Measurements from ENCODE around the gene TCEANC2. TPM values are rescaled to one million over a fixed set of nuclear protein-coding genes. Genes with fewer than 3 reads are reported as not detected.

TCEANC2 gene
- total RNA-seq, 1 experiment from 2014 or later, result 5.3 TPM

GRCh38 chr1:54108156-54108555, 54.7 kb downstream of the TCEANC2 start:
- H4K8ac ChIP-seq (replicated peaks; ENCODE audit: insufficient read length, low read depth, low read length), result no peak overlapping the region
- H3K79me1 ChIP-seq (ENCODE audit: insufficient read depth, low read depth, low read length, poor library complexity, severe bottlenecking), result no peaks in the 10 kb centered on the region
- H2BK15ac ChIP-seq (ENCODE audit: low read depth, low read length), result no peak overlapping the region
- Mint-ChIP-seq H3K4me3 (no peak overlapping the region), H3K36me3 (ENCODE audit: insufficient read depth in 1 of 3, low read depth in 3 of 3) (no peaks in the 10 kb centered on the region), H3K4me1 (peaks cover 5 to 10% of the 10 kb centered on the region in 2 experiments; a peak in 2 of 4 replicates), H3K9me3 (no peaks in the 10 kb centered on the region), H3K27me3 (ENCODE audit: low read depth) (no peaks in the 10 kb centered on the region; the same call in 1 of the 2 replicates), H3K27ac (no peak overlapping the region; a peak in 2 of 7 replicates)
- no peak overlapping the region for H2BK12ac ChIP-seq (ENCODE audit: insufficient read length, low read depth, low read length)
- H3T11ph ChIP-seq (ENCODE audit: low read length), result no peak overlapping the region
- H3K4me2 ChIP-seq (ENCODE audit: insufficient read depth, insufficient read length, low read length), result no peak overlapping the region
- H3K23ac ChIP-seq (ENCODE audit: insufficient read length, low read depth, low read length), result no peak overlapping the region
- no peak overlapping the region for H4K5ac ChIP-seq (ENCODE audit: insufficient read length, low read depth, low read length)
- no peak overlapping the region for H4K91ac ChIP-seq (ENCODE audit: insufficient read length, low read depth, low read length)
- H4K20me1 ChIP-seq (ENCODE audit: control insufficient read depth, insufficient read depth, insufficient read length), result no peaks in the 10 kb centered on the region
- no peaks in the 10 kb centered on the region for H3K23me2 ChIP-seq (ENCODE audit: insufficient read length, low read depth, low read length, poor library complexity, severe bottlenecking)
- H2BK120ac ChIP-seq (ENCODE audit: low read depth, low read length, poor library complexity, severe bottlenecking), result no peak overlapping the region
- no peaks in the 10 kb centered on the region for H3K9me3 ChIP-seq (ENCODE audit: control insufficient read depth, low read depth, low read length)
- H3K4me1 ChIP-seq (ENCODE audit: insufficient read depth, low read length), result no peaks in the 10 kb centered on the region
- H2AK5ac ChIP-seq (ENCODE audit: insufficient read length, low read length), result no peak overlapping the region
- H3K14ac ChIP-seq (ENCODE audit: insufficient read depth, low read length), result no peak overlapping the region
- H2AFZ ChIP-seq (ENCODE audit: low read length), result no peak overlapping the region
- no peak overlapping the region for H3K18ac ChIP-seq (ENCODE audit: insufficient read length, low read depth, low read length)
- H3K4ac ChIP-seq (ENCODE audit: low read depth, low read length), result no peak overlapping the region
- no peak overlapping the region for H2BK5ac ChIP-seq (ENCODE audit: insufficient read length, low read length)
- no peak overlapping the region for H3K9ac ChIP-seq (ENCODE audit: extremely low read depth, insufficient read length, low read length)
- no peaks in the 10 kb centered on the region for H3K79me2 ChIP-seq (ENCODE audit: insufficient read depth, low read length)
- H2BK20ac ChIP-seq (ENCODE audit: low read depth, low read length, poor library complexity, severe bottlenecking), result no peak overlapping the region
- no peaks in the 10 kb centered on the region for H3K27me3 ChIP-seq (ENCODE audit: insufficient read depth, low read length)
- DNase-seq, result no peak
- H3K56ac ChIP-seq (ENCODE audit: insufficient read length, low read depth, low read length), result no peak overlapping the region
- no peak for TF ChIP-seq CTCF (conservative IDR thresholded peaks at IDR 0.05)
- WGBS (ENCODE audit: extremely low coverage, insufficient read length, low lambda C conversion rate), result no CpG with 5 or more reads among the region's 3 CpGs
- no peak overlapping the region for H3K27ac ChIP-seq (ENCODE audit: insufficient read length, low read depth, low read length)
